MM.1S (cell line): Measurements from ENCODE around the gene COL13A1.

ENCODE experiments used
- EZH2 ChIP-seq: fragments of 300-600 bp; sonication (generic); optimal IDR thresholded peaks from 2 replicates; pipeline ENCODE3; 2017; ENCODE audit warnings: low read depth, mild to moderate bottlenecking, antibody characterized with exemption, low read length, mixed read lengths
- TF ChIP-seq, protein P1 (sequence below): fragments of 300-600 bp; sonication (generic); IDR thresholded peaks from 2 replicates; pipeline ENCODE4 v1.5.1; 2016; ENCODE audit warnings: antibody characterized with exemption, low read length, mixed read lengths

DNA sequence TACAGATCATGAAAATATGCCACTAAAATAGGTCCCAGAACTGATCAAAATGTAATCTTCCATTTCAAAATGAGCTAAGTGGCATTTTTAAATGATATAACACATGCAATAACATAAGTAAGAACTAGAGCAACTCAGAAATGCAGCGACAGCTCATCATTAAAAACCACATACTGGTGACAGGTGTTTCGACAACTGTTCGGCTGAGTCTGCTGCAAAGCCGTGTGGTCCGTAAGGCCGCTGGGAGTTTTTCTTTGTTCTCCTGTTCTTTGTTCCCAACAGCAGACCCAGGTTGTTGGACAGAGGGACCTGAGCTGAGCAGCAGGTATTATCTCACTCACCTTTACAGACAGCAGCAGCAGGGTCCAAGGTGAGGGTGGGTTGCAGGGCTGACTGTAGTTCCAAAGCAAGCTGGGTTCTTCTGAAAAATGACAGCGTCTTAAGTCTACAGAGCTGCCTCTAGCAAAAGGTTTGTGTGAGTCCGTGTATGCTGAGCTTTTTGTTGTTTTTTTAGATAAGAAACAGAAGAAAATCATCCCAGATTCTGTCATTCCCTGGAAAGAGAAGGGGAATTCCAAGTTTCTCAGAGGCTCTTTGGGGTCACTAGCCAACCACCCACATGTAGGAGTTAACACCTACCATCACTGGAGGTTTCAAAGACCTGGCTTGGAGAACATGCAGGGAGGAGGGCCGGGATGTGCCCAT lies 205.6 kb downstream of the COL13A1 start:
- TF ChIP-seq, protein P1, sequence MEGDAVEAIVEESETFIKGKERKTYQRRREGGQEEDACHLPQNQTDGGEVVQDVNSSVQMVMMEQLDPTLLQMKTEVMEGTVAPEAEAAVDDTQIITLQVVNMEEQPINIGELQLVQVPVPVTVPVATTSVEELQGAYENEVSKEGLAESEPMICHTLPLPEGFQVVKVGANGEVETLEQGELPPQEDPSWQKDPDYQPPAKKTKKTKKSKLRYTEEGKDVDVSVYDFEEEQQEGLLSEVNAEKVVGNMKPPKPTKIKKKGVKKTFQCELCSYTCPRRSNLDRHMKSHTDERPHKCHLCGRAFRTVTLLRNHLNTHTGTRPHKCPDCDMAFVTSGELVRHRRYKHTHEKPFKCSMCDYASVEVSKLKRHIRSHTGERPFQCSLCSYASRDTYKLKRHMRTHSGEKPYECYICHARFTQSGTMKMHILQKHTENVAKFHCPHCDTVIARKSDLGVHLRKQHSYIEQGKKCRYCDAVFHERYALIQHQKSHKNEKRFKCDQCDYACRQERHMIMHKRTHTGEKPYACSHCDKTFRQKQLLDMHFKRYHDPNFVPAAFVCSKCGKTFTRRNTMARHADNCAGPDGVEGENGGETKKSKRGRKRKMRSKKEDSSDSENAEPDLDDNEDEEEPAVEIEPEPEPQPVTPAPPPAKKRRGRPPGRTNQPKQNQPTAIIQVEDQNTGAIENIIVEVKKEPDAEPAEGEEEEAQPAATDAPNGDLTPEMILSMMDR, result no peak
- TF ChIP-seq EZH2, result no peak
